Stomach smooth muscle (tissue), 2 donors: Measurements from ENCODE around the gene TMEM40.
A peak's percentile ranks its signal among the peaks of the same experiment; 100 is the strongest.

Experiments used
- H3K27ac ChIP-seq: one replicate; pipeline ENCODE4 v1.7.0; 2013; ENCODE audit warnings: mild to moderate bottlenecking, low read length, inconsistent platforms
- H3K27me3 ChIP-seq, 2 donors: one replicate each; pipeline ENCODE4 v1.7.0; 2013; ENCODE audit warnings: low read length in 2 of 2; ENCODE audit not compliant: insufficient read depth in 2 of 2, control insufficient read depth in 1 of 2
- H3K36me3 ChIP-seq, 2 donors: one replicate each; pipeline ENCODE4 v1.7.0; 2013; ENCODE audit warnings: low read length in 2 of 2; ENCODE audit not compliant: control insufficient read depth in 2 of 2, insufficient read depth in 2 of 2
- H3K4me1 ChIP-seq: one replicate; pipeline ENCODE4 v1.7.0; 2013; ENCODE audit warnings: low read length; ENCODE audit not compliant: control insufficient read depth, insufficient read depth
- H3K4me3 ChIP-seq, 2 donors: one replicate each; pipeline ENCODE4 v1.7.0; 2013; ENCODE audit warnings: low read length in 2 of 2
- H3K9ac ChIP-seq, 2 donors: one replicate each; pipeline ENCODE4 v1.7.0; 2013; ENCODE audit warnings: low read length in 2 of 2, mild to moderate bottlenecking in 1 of 2
- H3K9me3 ChIP-seq, 2 donors: one replicate each; pipeline ENCODE4 v1.7.0; 2013; ENCODE audit warnings: low read length in 2 of 2; ENCODE audit not compliant: control insufficient read depth in 2 of 2
- donor health status: healthy.
- donor health status: Pancreatic carcinoma.

TMEM40 gene, protein sequence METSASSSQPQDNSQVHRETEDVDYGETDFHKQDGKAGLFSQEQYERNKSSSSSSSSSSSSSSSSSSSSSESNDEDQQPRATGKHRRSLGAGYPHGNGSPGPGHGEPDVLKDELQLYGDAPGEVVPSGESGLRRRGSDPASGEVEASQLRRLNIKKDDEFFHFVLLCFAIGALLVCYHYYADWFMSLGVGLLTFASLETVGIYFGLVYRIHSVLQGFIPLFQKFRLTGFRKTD

DNA sequence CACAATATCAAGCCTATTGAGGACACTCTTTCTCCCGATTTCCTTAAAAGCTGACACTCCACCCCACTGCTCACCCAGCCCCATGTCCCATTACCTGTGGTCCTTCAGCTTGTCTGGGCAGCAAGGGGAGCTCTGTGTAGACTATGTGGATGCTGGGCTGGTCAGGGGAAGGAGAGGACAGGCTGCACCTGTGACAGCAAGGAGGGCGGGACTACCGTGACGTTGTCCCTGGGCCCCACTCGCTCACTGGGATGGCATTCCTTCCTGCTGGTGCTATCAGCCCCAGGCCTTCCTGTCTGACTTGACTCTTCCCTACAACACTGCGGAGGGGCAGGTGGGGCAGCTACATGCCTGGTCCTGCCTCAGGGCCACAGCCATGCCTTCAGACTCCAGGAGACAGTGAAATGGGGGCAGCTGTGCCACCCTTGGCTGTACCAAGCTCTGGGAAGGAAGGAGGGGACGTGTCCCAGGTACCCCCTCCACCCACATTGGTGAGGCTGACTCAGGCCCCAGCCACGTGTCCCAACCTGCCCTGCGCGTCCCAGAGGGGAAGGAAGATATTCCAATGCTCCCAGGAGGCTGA lies at the start of gene TMEM40:
Gene TMEM40, minus strand, starts transcription at position 163 of the 583 bp plus-strand sequence. CDS start 9,427 bp downstream, outside the sequence.
- Histone ChIP-seq H3K4me1 (peaks cover 13% of the 10 kb centered on the region), H3K27me3 (no peaks in the 10 kb centered on the region), H3K27ac (peak within 1 kb of the TSS; percentile 71), H3K9ac (peak within 1 kb of the TSS; percentile 51 to 61), H3K36me3 (no peaks in the 10 kb centered on the region), H3K4me3 (peak within 1 kb of the TSS; percentile 29 to 51), H3K9me3 (no peaks in the 10 kb centered on the region)

DNA sequence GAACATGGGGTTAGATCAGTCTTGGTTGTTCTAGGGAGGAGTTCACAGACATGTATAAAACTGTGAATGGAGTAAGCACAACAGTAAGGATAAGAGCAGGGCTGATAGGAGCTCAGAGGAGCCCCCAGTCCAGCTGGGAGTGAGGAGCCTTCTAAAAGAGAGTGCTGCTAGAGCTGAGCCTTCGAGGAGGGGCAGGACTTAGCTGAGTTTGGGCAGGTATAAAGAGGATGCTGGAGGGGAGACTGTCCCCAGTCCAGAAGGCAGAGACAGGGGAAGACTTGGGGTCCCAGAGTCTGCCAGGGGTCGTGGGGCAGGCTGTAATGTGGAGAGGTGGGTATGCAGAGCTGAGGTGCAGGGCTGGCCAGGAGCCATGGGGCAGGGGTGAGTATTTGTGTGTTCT lies 49.5 kb upstream of the TMEM40 start:
- Histone ChIP-seq H3K36me3 (peaks cover 28 to 36% of the 10 kb centered on the region in 2 donors), H3K27me3 (no peaks in the 10 kb centered on the region), H3K27ac (peak overlapping the region; percentile 60), H3K4me3 (no peak overlapping the region), H3K9me3 (no peaks in the 10 kb centered on the region), H3K4me1 (peaks cover 21% of the 10 kb centered on the region), H3K9ac (no peak overlapping the region)

DNA sequence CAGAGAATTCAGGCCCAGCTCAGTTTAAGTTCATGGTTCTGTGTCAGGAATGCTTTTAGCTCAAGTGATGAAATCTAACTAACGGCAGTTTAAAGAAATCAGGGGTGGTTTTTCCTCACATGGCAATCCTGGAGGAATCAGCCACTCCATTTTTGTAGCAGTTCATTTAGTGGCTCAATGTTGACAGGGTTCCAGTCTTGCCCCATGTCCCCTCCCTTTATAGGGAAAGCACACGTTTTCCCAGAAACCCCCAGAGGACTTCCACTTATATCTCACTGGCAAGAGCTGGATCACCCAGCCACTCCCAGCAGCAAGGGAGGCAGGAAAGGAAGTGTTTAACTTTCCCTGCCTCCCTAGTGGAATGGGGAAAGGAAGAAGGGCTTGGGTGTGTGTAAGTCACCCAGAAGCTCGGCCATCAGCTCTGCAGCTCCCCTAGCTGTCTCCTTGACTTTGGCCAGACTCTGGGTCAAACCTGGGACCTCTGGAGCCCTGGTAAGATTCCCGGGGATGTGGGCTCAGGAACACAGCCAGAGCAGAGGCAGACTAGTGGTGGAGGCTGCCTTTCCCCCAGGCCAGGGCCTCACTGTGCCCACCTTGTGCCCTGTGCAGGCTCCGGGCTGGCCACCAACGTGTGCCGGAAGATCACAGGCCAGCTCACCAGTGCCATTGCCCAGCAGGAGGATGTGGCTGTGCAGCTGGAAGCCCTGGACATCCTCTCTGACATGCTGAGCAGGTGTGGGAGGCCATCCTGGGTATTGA lies 48.7 kb upstream of the TMEM40 start:
- H3K27me3 ChIP-seq = no peaks in the 10 kb centered on the region
- H3K9me3 ChIP-seq = no peaks in the 10 kb centered on the region
- no peak overlapping the region for H3K4me3 ChIP-seq
- peak overlapping the region; percentile 24 for H3K27ac ChIP-seq
- peaks cover 21% of the 10 kb centered on the region for H3K4me1 ChIP-seq
- H3K9ac ChIP-seq = no peak overlapping the region
- H3K36me3 ChIP-seq = peaks cover 30 to 31% of the 10 kb centered on the region in 2 donors

DNA sequence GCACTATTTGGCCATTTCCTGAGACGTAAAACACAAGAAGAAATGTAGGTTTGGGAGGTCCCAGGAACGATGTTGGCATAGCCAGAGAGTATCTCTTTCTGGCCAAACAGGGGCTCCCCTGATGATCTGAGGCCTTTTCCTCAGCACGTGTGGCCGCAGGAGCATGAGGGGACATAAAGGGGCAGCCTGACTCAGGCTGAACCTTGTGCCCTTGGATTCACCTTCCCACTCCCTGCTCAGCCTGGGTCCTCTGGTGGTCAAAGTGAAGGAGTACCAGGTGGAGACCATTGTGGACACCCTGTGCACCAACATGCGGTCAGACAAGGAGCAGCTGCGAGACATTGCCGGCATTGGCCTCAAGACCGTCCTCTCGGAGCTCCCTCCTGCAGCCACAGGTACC lies 48.0 kb upstream of the TMEM40 start:
- Histone ChIP-seq H3K4me3 (no peak overlapping the region), H3K36me3 (peaks cover 29 to 31% of the 10 kb centered on the region in 2 donors), H3K4me1 (peaks cover 21% of the 10 kb centered on the region), H3K27ac (no peak overlapping the region), H3K9ac (no peak overlapping the region), H3K9me3 (no peaks in the 10 kb centered on the region), H3K27me3 (no peaks in the 10 kb centered on the region)

DNA sequence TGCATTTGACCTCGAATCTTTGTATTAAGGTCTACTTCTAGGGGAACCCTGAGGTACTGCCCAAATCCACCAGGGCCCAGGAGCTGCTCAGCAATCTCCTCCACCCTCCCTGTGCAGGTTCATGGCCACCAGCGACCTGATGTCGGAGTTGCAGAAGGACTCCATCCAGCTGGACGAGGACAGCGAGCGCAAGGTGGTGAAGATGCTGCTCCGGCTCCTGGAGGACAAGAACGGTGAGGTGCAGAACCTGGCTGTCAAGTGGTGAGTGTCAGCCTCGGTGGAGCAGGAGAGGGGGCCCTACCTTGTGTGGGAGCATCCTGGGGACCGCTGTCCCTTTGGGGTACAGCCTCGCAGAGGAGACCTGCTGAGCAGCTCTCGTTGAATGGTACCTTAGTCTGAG lies 44.3 kb upstream of the TMEM40 start:
- Histone ChIP-seq H3K9ac (no peak overlapping the region), H3K4me3 (no peak overlapping the region), H3K9me3 (no peaks in the 10 kb centered on the region), H3K36me3 (peaks cover 30 to 31% of the 10 kb centered on the region in 2 donors), H3K4me1 (peaks cover 7% of the 10 kb centered on the region), H3K27me3 (no peaks in the 10 kb centered on the region), H3K27ac (no peak overlapping the region)

DNA sequence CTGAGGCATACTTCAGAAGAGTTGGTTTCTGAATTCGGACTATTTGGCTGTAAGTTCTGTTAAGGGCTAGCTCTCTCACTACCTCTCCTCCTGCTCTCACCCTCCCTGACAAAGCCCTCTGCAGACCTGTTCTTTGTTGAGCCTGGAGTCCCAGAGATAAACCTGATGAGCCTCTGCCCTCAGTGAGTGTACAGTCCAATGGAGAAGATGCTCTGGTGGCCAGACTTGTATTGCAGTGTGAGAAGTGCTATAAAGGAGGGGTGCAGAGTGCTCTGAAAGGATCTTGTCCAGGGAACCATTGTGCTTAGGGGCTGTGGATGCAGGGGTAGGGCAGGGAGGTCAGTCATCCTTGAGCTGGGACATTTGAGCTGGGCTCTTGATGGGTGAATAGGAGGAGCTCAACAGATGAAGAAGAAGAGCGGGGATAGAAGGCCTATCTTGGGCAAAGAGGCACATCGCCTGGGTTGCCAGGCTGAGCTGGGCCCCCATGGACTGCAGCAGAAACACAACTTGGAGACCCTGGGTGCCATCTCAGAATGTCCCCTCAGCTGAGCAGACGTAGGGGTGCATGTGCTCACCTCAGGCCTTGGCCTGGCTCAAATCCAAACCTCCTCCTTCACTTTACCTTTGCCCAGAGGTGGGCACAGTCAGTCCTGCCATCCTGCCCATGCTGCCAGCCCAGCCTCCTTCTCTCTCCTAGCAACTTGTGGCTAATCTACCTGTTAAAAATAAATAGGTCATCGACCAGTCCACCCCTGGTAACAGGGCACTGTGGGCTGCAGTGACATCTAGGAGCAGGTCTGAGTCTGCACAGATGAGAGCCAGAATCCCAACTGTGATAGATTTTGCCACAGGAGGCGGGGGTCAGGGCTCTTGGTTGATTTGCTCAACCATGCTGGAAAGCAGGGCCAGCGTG lies 40.7 kb upstream of the TMEM40 start:
- no peak overlapping the region for H3K4me3 ChIP-seq
- peaks cover 10 to 13% of the 10 kb centered on the region in 2 donors for H3K36me3 ChIP-seq
- H3K27ac ChIP-seq = peak overlapping the region; percentile 18
- H3K4me1 ChIP-seq = peaks cover 20% of the 10 kb centered on the region
- H3K27me3 ChIP-seq = no peaks in the 10 kb centered on the region
- H3K9ac ChIP-seq = no peak overlapping the region
- H3K9me3 ChIP-seq = no peaks in the 10 kb centered on the region

DNA sequence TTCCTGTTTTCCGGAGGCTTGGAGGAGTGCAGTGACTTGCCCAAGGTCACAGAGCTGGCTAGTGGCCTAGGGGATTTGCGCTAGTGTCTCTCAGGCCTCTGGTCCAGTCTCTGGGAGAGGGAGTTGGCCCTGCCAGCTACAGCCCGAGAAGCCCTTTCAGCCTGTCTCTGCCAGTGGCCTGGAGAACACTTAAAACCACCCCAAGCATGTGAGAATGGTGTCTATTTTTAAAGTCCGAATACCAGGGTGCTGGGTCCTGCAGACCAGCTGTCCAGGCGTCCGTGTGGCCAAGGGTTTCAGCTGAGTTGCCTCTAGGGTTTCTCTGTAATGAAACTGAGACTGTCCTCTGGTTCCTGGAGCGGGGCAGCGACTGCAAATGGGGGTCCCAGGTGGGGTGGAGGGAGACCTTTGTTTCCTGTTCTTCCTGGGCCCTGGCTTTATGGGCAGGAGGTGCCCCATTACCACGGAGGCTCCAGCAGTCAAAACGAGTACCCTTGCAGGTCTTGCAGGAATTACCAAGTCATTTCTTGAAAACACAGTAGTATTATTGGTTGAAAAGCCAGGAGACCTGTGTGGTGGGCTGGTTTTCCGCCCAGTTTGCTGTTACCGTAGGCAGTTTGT lies 39.6 kb upstream of the TMEM40 start:
- Histone ChIP-seq H3K9ac (no peak overlapping the region), H3K27ac (peak overlapping the region; percentile 11), H3K4me3 (peak overlapping the region in 1 of 2 donors; percentile 29), H3K9me3 (no peaks in the 10 kb centered on the region), H3K27me3 (no peaks in the 10 kb centered on the region), H3K36me3 (peaks cover 5 to 6% of the 10 kb centered on the region in 2 donors), H3K4me1 (peaks cover 20% of the 10 kb centered on the region)

DNA sequence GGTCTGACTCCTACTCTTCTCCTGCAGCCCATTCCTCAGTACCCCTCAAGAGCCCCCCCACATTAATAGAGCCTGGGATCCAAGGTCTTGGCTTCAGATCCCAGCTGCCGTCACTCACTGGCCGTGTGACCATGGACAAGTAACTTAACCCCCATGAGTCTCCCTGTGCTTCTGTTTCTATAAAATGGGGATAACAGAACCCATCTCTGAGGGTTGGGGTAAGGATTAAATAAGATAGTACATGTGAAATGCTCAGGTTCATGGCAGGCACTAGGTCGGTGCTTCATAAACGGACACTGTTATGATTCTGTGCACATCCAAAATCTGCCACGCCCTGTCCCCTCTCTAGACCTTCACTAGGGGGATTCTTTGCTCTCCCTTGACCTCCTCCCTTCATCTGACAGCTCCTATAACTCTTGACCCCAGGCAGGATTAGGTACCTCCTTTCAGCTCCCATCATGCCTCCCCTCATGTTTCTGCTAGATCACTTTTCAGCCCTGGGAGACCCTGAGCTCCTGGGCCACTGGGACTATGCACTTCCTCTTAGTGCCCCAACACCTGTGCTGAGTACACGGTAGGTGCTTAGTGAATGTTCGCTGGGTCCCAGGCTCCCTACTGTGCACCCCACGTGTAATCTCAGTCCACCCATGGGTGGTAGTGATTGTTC lies 39.0 kb upstream of the TMEM40 start:
- Histone ChIP-seq H3K4me3 (peak overlapping the region in 1 of 2 donors; percentile 86), H3K27me3 (no peaks in the 10 kb centered on the region), H3K27ac (peak overlapping the region; percentile 41), H3K9ac (no peak overlapping the region), H3K4me1 (peaks cover 20% of the 10 kb centered on the region), H3K36me3 (peaks cover 0 to 3% of the 10 kb centered on the region in 2 donors), H3K9me3 (no peaks in the 10 kb centered on the region)

DNA sequence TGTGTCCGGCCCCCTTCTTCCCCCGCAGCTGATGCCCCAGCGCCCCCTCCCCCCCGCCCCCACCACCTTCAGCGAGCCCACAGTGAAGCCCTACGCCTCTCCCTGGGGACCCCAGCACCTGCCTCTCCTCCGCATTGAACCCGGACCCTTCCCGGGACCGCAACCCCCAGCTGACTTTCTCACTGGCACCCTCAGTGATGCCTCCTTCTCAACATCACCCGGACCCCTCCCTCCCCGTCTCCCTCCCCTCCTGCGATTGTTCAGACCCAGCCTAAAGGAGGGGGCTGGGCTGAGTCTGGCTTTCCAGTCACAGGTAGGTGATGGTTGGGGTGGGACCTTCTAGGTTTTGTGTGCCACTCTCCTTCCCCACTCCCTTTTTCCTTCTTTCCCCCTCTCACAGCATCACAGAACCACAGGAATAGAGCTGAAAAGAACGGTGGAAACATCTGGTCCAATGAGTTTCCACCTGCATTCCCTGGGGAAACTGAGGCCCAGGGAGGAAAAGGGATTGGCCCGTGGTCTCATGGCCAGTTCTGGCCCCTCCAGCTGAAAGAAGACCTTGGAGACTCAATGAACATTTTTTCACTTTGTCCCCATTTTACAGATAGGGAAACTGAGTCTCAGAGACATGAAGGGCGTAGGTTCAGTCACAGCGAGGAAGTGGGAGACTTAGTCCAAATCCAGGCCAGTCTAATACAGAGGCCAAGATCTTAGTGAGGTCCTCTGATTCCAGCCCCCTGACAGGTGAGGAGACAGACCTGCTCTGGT lies 38.2 kb upstream of the TMEM40 start:
- Histone ChIP-seq H3K27me3 (no peaks in the 10 kb centered on the region), H3K9me3 (no peaks in the 10 kb centered on the region), H3K4me3 (peak overlapping the region; percentile 67 to 86), H3K4me1 (peaks cover 20% of the 10 kb centered on the region), H3K36me3 (peaks cover 0 to 3% of the 10 kb centered on the region in 2 donors), H3K27ac (peak overlapping the region; percentile 79), H3K9ac (peak overlapping the region in 1 of 2 donors; percentile 40)
